ENCODE data around the gene P2RX4. TPM values are rescaled to one million over a fixed set of nuclear protein-coding genes. Genes with fewer than 3 reads are reported as not detected.

The P2RX4 gene
- total and polyA plus RNA-seq, 2 of the 13 experiments (the other 11 are each of a cell fraction or from before 2014, with no cell fraction given) = 13.8 to 30.8 TPM

DNA sequence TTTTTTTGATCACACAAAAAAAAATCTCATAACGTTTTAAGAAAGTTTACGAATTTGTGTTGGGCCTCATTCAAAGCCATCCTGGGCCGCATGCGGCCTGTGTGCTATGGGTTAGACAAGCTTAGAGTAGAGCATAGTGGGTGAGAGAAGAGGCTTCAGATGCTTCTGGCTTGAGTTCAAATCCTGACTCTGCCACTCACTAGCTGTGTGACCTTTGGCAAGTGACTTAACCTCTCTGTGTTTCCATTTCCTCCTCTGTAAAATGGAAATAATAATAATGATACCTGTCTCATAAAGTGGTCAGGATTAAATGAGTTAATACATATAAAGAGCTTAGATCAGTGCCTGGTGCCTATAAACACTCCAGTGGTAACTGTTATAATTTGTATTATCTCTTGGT is 6.2 kb downstream of the P2RX4 start:
- Histone ChIP-seq H2AFZ (ENCODE audit: low read length) (no peak overlapping the region), H3K4me1 (ENCODE audit: insufficient read depth, low read length) (peaks cover 42% of the 10 kb centered on the region), H3K27ac (ENCODE audit: extremely low read length, insufficient read depth, low read length) (no peak overlapping the region), H3K9me3 (ENCODE audit: low read length) (no peaks in the 10 kb centered on the region), H3K79me2 (ENCODE audit: insufficient read depth, low read length) (no peaks in the 10 kb centered on the region), H3K4me2 (ENCODE audit: low read depth, low read length) (no peak overlapping the region), H3K36me3 (replicated peaks in 1 of 2; ENCODE audit: control insufficient read depth in 1 of 2, insufficient read depth in 2 of 2, low read length in 2 of 2) (peaks cover 0 to 2% of the 10 kb centered on the region in 2 experiments; a peak in 1 of 5 replicates), H4K20me1 (ENCODE audit: insufficient read depth, low read length) (no peaks in the 10 kb centered on the region), H3K9ac (ENCODE audit: insufficient read depth, low read depth, low read length) (no peak overlapping the region), H3K27me3 (ENCODE audit: control insufficient read depth in 1 of 2, insufficient read depth in 2 of 2, low read length in 2 of 2) (no peaks in the 10 kb centered on the region), H3K4me3 (replicated peaks in 1 of 3; ENCODE audit: insufficient read depth in 1 of 3, low read depth in 2 of 3, low read length in 3 of 3) (no peak overlapping the region)
- ATAC-seq (no peak), DNase-seq (ENCODE audit: low spot score) (no peak), FAIRE-seq (no peak)
- TF ChIP-seq ZFP90 (CRISPR knock-in tag; IDR thresholded peaks at IDR 0.05; ENCODE audit: borderline replicate concordance) (no peak), ZNF768 (CRISPR knock-in tag; IDR thresholded peaks at IDR 0.05) (peak; percentile 90), ZNF207 (IDR thresholded peaks at IDR 0.05; ENCODE audit: borderline replicate concordance) (no peak), ZNF670 (CRISPR knock-in tag; IDR thresholded peaks at IDR 0.05; ENCODE audit: borderline replicate concordance) (no peak), ZFP36 (IDR thresholded peaks at IDR 0.05; ENCODE audit: borderline replicate concordance, low read depth, low read length, partially characterized antibody) (peak; percentile 33), ZNF552 (CRISPR knock-in tag; IDR thresholded peaks at IDR 0.05; ENCODE audit: borderline replicate concordance) (no peak)
- WGBS (ENCODE audit: low lambda C conversion rate) = 97% methylated on average over 4 of the region's 4 CpGs
- ChIA-PET POLR2A (no interaction called here), CTCF (ENCODE audit: low intra/inter-chr PET ratio, low total read pairs) (no interaction called here)
- intact Hi-C loops (cut with micrococcal nuclease; ENCODE audit: unreplicated experiment) (loop anchor here (10.0 kb wide), 1 partner anchor 101 kb away; no protein-coding TSS in a partner anchor), in situ Hi-C loops (cut with HindIII; ENCODE audit: extremely low pct_ligation_motif_present, low pct_unique_long_range_greater_than_20kb) (no loop called here)
- no TSS peak for BruUV-seq (replicated peaks)

DNA sequence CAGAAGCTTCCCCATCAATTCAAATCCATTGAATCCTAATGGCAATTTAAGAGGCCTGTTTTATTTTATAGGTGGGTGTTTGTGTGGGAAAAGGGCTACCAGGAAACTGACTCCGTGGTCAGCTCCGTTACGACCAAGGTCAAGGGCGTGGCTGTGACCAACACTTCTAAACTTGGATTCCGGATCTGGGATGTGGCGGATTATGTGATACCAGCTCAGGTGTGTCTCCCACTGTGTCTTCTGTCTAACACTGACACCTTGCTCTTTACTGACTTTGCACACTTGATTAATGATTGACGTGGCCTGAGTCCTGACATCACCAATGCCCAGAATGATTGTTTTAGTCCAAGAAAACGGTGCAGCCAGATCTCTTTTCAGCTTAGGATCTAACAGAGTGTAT is 7.1 kb downstream of the P2RX4 start:
- peak; percentile 69 for ATAC-seq
- no peak overlapping the region for H3K9ac ChIP-seq (ENCODE audit: insufficient read depth, low read depth, low read length)
- peak; percentile 72 for FAIRE-seq
- peak overlapping the region in 1 of 3 experiments; percentile 11; a peak in 1 of 6 replicates for H3K4me3 ChIP-seq (replicated peaks in 1 of 3; ENCODE audit: insufficient read depth in 1 of 3, low read depth in 2 of 3, low read length in 3 of 3)
- H3K4me2 ChIP-seq (ENCODE audit: low read depth, low read length) = peak overlapping the region; percentile 54
- no peaks in the 10 kb centered on the region for H3K79me2 ChIP-seq (ENCODE audit: insufficient read depth, low read length)
- H3K4me1 ChIP-seq (ENCODE audit: insufficient read depth, low read length) = peaks cover 40% of the 10 kb centered on the region
- H3K27ac ChIP-seq (ENCODE audit: extremely low read length, insufficient read depth, low read length) = peak overlapping the region; percentile 18
- H3K27me3 ChIP-seq (ENCODE audit: control insufficient read depth in 1 of 2, insufficient read depth in 2 of 2, low read length in 2 of 2) = no peaks in the 10 kb centered on the region
- in situ Hi-C loops (cut with HindIII; ENCODE audit: extremely low pct_ligation_motif_present, low pct_unique_long_range_greater_than_20kb) = no loop called here
- ChIA-PET CTCF (ENCODE audit: low intra/inter-chr PET ratio, low total read pairs) (no interaction called here), POLR2A (interaction anchor here (0.5 to 1.3 kb wide), 3 partner anchors 18 to 397 kb away, joined by 3 to 4 read pairs (median 4); no protein-coding TSS in a partner anchor)
- WGBS (ENCODE audit: low lambda C conversion rate) = 24% methylated on average over 8 of the region's 8 CpGs
- no peaks in the 10 kb centered on the region for H3K9me3 ChIP-seq (ENCODE audit: low read length)
- peak; percentile 42 for DNase-seq (ENCODE audit: low spot score)
- H2AFZ ChIP-seq (ENCODE audit: low read length) = no peak overlapping the region
- no peaks in the 10 kb centered on the region for H4K20me1 ChIP-seq (ENCODE audit: insufficient read depth, low read length)
- BruUV-seq (replicated peaks) = no TSS peak
- peaks cover 0 to 2% of the 10 kb centered on the region in 2 experiments; a peak in 1 of 5 replicates for H3K36me3 ChIP-seq (replicated peaks in 1 of 2; ENCODE audit: control insufficient read depth in 1 of 2, insufficient read depth in 2 of 2, low read length in 2 of 2)
- intact Hi-C loops (cut with micrococcal nuclease; ENCODE audit: unreplicated experiment) = loop anchor here (10.0 kb wide), 1 partner anchor 102 kb away; no protein-coding TSS in a partner anchor
- TF ChIP-seq RARA (CRISPR knock-in tag; IDR thresholded peaks at IDR 0.05) (peak; percentile 59), ZNF543 (CRISPR knock-in tag; IDR thresholded peaks at IDR 0.05) (peak; percentile 77; the same call in 1 of the 2 replicates), ZNF441 (CRISPR knock-in tag; IDR thresholded peaks at IDR 0.05; ENCODE audit: borderline replicate concordance) (peak; percentile 52; the same call in 1 of the 2 replicates), ELF3 (CRISPR knock-in tag; IDR thresholded peaks at IDR 0.05) (0 out of 2 replicates have a peak, but pooled peaks have one; percentile 21), NFKBIZ (CRISPR knock-in tag; IDR thresholded peaks at IDR 0.05) (0 out of 2 replicates have a peak, but pooled peaks have one; percentile 30), DMAP1 (CRISPR knock-in tag; IDR thresholded peaks at IDR 0.05) (no peak)
- TF ChIP-seq, protein P1, sequence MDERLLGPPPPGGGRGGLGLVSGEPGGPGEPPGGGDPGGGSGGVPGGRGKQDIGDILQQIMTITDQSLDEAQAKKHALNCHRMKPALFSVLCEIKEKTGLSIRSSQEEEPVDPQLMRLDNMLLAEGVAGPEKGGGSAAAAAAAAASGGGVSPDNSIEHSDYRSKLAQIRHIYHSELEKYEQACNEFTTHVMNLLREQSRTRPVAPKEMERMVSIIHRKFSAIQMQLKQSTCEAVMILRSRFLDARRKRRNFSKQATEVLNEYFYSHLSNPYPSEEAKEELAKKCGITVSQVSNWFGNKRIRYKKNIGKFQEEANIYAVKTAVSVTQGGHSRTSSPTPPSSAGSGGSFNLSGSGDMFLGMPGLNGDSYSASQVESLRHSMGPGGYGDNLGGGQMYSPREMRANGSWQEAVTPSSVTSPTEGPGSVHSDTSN (CRISPR knock-in tag; IDR thresholded peaks at IDR 0.05) = peak; percentile 73
- TF ChIP-seq, protein P2, sequence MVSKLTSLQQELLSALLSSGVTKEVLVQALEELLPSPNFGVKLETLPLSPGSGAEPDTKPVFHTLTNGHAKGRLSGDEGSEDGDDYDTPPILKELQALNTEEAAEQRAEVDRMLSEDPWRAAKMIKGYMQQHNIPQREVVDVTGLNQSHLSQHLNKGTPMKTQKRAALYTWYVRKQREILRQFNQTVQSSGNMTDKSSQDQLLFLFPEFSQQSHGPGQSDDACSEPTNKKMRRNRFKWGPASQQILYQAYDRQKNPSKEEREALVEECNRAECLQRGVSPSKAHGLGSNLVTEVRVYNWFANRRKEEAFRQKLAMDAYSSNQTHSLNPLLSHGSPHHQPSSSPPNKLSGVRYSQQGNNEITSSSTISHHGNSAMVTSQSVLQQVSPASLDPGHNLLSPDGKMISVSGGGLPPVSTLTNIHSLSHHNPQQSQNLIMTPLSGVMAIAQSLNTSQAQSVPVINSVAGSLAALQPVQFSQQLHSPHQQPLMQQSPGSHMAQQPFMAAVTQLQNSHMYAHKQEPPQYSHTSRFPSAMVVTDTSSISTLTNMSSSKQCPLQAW (CRISPR knock-in tag; IDR thresholded peaks at IDR 0.05) = peak; percentile 57; the same call in 1 of the 2 replicates
